Subcutaneous abdominal adipose tissue (tissue), 5 donors: ENCODE measurements around the gene EDEM1.
"Not testable (repeated sequence)": the region's sequence is repeated elsewhere in the genome, so short reads cannot be mapped to it uniquely, and the experiment has no call there.

Experiments
- H3K27ac ChIP-seq: one replicate; pipeline ENCODE4 v1.7.0; 2013; ENCODE audit warnings: low read depth, mild to moderate bottlenecking, inconsistent platforms, low read length, moderate library complexity
- H3K27me3 ChIP-seq, 5 donors: one replicate each; pipeline ENCODE4 v1.7.0; 2013; ENCODE audit warnings: low read length in 5 of 5, inconsistent platforms in 1 of 5; ENCODE audit not compliant: control insufficient read depth in 5 of 5, insufficient read depth in 4 of 5
- H3K36me3 ChIP-seq, 5 donors: one replicate each; pipeline ENCODE4 v1.7.0; 2013; ENCODE audit warnings: low read length in 5 of 5; ENCODE audit not compliant: control insufficient read depth in 5 of 5, insufficient read depth in 5 of 5
- H3K4me1 ChIP-seq, 5 donors: one replicate each; pipeline ENCODE4 v1.7.0; 2013; ENCODE audit warnings: low read length in 5 of 5, mild to moderate bottlenecking in 3 of 5, moderate library complexity in 1 of 5; ENCODE audit not compliant: control insufficient read depth in 5 of 5, insufficient read depth in 5 of 5
- H3K4me3 ChIP-seq, 5 donors: one replicate each; pipeline ENCODE4 v1.7.0; 2013; ENCODE audit warnings: low read length in 5 of 5, low read depth in 1 of 5
- H3K9ac ChIP-seq, 5 donors: one replicate each; pipeline ENCODE4 v1.7.0; 2013; ENCODE audit warnings: low read length in 5 of 5, mild to moderate bottlenecking in 4 of 5, moderate library complexity in 3 of 5
- H3K9me3 ChIP-seq, 5 donors: one replicate each; pipeline ENCODE4 v1.7.0; 2013; ENCODE audit warnings: low read length in 5 of 5; ENCODE audit not compliant: control insufficient read depth in 5 of 5
- donor health status: healthy.
- donor health status: healthy.
- donor health status: healthy.
- donor health status: healthy.
- donor health status: healthy.

Gene EDEM1

GRCh38 chr3:5169807-5170206, 17.7 kb upstream of the EDEM1 start:
- Histone ChIP-seq H3K27me3 (no peaks in the 10 kb centered on the region), H3K27ac (no peak overlapping the region), H3K36me3 (peaks cover 15 to 33% (median 19%) of the 10 kb centered on the region in 5 donors), H3K4me3 (no peak overlapping the region), H3K9ac (no peak overlapping the region), H3K9me3 (no peaks in the 10 kb centered on the region), H3K4me1 (peaks cover 0 to 6% (median 4%) of the 10 kb centered on the region in 5 donors)

- no peaks in the 10 kb centered on the region for H3K9me3 ChIP-seq
- H3K4me3 ChIP-seq, result no peak overlapping the region
- peaks cover 22 to 44% (median 30%) of the 10 kb centered on the region in 5 donors for H3K36me3 ChIP-seq
- H3K4me1 ChIP-seq, result peaks cover 0 to 6% (median 0%) of the 10 kb centered on the region in 5 donors
- no peaks in the 10 kb centered on the region for H3K27me3 ChIP-seq
- no peak overlapping the region for H3K27ac ChIP-seq
- no peak overlapping the region for H3K9ac ChIP-seq
These were observed 16.5 kb upstream of the EDEM1 start for GRCh38 chr3:5170975-5171374.

- Histone ChIP-seq H3K27ac (no peak overlapping the region), H3K4me3 (no peak overlapping the region), H3K4me1 (peaks cover 0 to 2% (median 0%) of the 10 kb centered on the region in 5 donors), H3K27me3 (no peaks in the 10 kb centered on the region), H3K36me3 (peaks cover 27 to 55% (median 36%) of the 10 kb centered on the region in 5 donors), H3K9ac (no peak overlapping the region), H3K9me3 (no peaks in the 10 kb centered on the region)
These were observed 15.5 kb upstream of the EDEM1 start for GRCh38 chr3:5172018-5172417.

GRCh38 chr3:5179036-5179435, 8.5 kb upstream of the EDEM1 start:
- H3K4me1 ChIP-seq, H3K27ac ChIP-seq, H3K27me3 ChIP-seq, H3K9me3 ChIP-seq, H3K4me3 ChIP-seq, H3K9ac ChIP-seq: not testable (repeated sequence)
- H3K36me3 ChIP-seq, result peaks cover 45 to 66% (median 50%) of the 10 kb centered on the region in 5 donors

- no peaks in the 10 kb centered on the region for H3K27me3 ChIP-seq
- H3K9me3 ChIP-seq, result no peaks in the 10 kb centered on the region
- peaks cover 2 to 12% (median 8%) of the 10 kb centered on the region in 5 donors for H3K4me1 ChIP-seq
- H3K36me3 ChIP-seq, result peaks cover 26 to 43% (median 39%) of the 10 kb centered on the region in 5 donors
- H3K4me3 ChIP-seq, result no peak overlapping the region
- no peak overlapping the region for H3K27ac ChIP-seq
- H3K9ac ChIP-seq, result no peak overlapping the region
These were observed 5.9 kb upstream of the EDEM1 start for GRCh38 chr3:5181469-5182141.

- H3K4me1 ChIP-seq, result peaks cover 2 to 19% (median 17%) of the 10 kb centered on the region in 5 donors
- not testable (repeated sequence) for H3K4me3 ChIP-seq, H3K9ac ChIP-seq, H3K9me3 ChIP-seq, H3K27ac ChIP-seq, H3K27me3 ChIP-seq
- H3K36me3 ChIP-seq, result peaks cover 19 to 30% (median 28%) of the 10 kb centered on the region in 5 donors
These were observed 3.8 kb upstream of the EDEM1 start for GRCh38 chr3:5183714-5184113.

- Histone ChIP-seq H3K27ac (no peak overlapping the region), H3K36me3 (peaks cover 16 to 24% (median 20%) of the 10 kb centered on the region in 5 donors), H3K4me1 (peaks cover 5 to 27% (median 25%) of the 10 kb centered on the region in 5 donors), H3K27me3 (no peaks in the 10 kb centered on the region), H3K4me3 (no peak overlapping the region), H3K9ac (no peak overlapping the region), H3K9me3 (no peaks in the 10 kb centered on the region)
These were observed 3.0 kb upstream of the EDEM1 start for GRCh38 chr3:5184499-5184898.

GRCh38 chr3:5185093-5185673, 2.3 kb upstream of the EDEM1 start:
- Histone ChIP-seq H3K27me3 (no peaks in the 10 kb centered on the region), H3K27ac (peak overlapping the region; percentile 61), H3K4me1 (peaks cover 5 to 31% (median 28%) of the 10 kb centered on the region in 5 donors), H3K4me3 (no peak overlapping the region), H3K9me3 (no peaks in the 10 kb centered on the region), H3K36me3 (peaks cover 12 to 17% (median 16%) of the 10 kb centered on the region in 5 donors), H3K9ac (no peak overlapping the region)

- H3K4me1 ChIP-seq, result peaks cover 5 to 35% (median 33%) of the 10 kb centered on the region in 5 donors
- peak overlapping the region; percentile 61 for H3K27ac ChIP-seq
- H3K9ac ChIP-seq, result no peak overlapping the region
- no peaks in the 10 kb centered on the region for H3K9me3 ChIP-seq
- no peaks in the 10 kb centered on the region for H3K27me3 ChIP-seq
- H3K4me3 ChIP-seq, result peak overlapping the region; percentile 68 to 88 (median 69)
- peaks cover 9 to 11% (median 10%) of the 10 kb centered on the region in 5 donors for H3K36me3 ChIP-seq
These were observed 1.2 kb upstream of the EDEM1 start for GRCh38 chr3:5186089-5186857.

GRCh38 chr3:5186858-5187155, 700 bp upstream of the EDEM1 start:
- Histone ChIP-seq H3K9ac (peak overlapping the region; percentile 50 to 86 (median 73)), H3K4me3 (peak overlapping the region; percentile 68 to 88 (median 69)), H3K36me3 (peaks cover 4 to 6% (median 5%) of the 10 kb centered on the region in 5 donors), H3K27me3 (no peaks in the 10 kb centered on the region), H3K4me1 (peaks cover 5 to 35% (median 31%) of the 10 kb centered on the region in 5 donors), H3K9me3 (no peaks in the 10 kb centered on the region), H3K27ac (peak overlapping the region; percentile 61)
